ENCODE data around the gene WDR3.

Gene WDR3

GRCh38 chr1:117929343-117930172 is at the start of gene WDR3, which contains the start of gene GDAP2:
Gene WDR3, plus strand, starts transcription at chr1:117929739. Its CDS starts 3,581 bp downstream, at chr1:117933320.
Gene GDAP2, minus strand, starts transcription at chr1:117929621. Its CDS starts 9,264 bp downstream, at chr1:117920357.
- no peak within 1 kb of the TSS for H3K27ac ChIP-seq (ENCODE audit: low read length)
- peaks cover 7% of the 10 kb centered on the region for H3K4me1 ChIP-seq (ENCODE audit: control insufficient read depth, low read depth, low read length)

DNA sequence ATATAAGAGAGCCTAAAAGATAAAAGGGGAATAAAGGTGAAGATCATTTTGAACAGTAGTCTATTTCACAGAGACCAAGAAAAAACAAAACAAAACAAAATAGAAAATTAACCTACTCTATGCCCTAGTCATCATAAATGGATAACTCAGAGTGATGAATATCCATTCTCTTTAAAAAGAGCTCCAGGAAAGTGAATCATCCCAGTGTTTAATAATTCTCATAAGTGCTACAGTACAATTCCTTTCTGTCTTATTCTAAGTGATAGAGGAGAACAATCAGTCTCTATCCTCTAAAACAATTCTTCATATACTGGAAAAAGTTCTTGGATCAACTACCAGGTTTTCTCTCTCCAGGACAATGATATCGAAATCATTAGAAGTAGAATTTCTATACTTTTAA is 45.9 kb upstream of the WDR3 start:
- Histone ChIP-seq H3K4me1 (ENCODE audit: control insufficient read depth, low read depth, low read length) (no peaks in the 10 kb centered on the region), H3K27ac (ENCODE audit: low read length) (no peak overlapping the region), H3K36me3 (ENCODE audit: control insufficient read depth, low read depth, low read length) (peaks cover 6% of the 10 kb centered on the region), H3K9me3 (ENCODE audit: control insufficient read depth, low read depth, low read length) (no peaks in the 10 kb centered on the region), H3K9ac (ENCODE audit: low read length) (no peak overlapping the region), H3K27me3 (ENCODE audit: control insufficient read depth, insufficient read depth, low read length) (no peaks in the 10 kb centered on the region), H3K4me3 (ENCODE audit: low read length) (no peak overlapping the region)

More at GRCh38 chr1:117929343-117930172, at the start of gene WDR3, which contains the start of gene GDAP2:
- H3K36me3 ChIP-seq (ENCODE audit: control insufficient read depth, low read depth, low read length) = peaks cover 11% of the 10 kb centered on the region
- no peaks in the 10 kb centered on the region for H3K27me3 ChIP-seq (ENCODE audit: control insufficient read depth, insufficient read depth, low read length)
- no peaks in the 10 kb centered on the region for H3K9me3 ChIP-seq (ENCODE audit: control insufficient read depth, low read depth, low read length)
- peak within 1 kb of the TSS; percentile 99 for H3K4me3 ChIP-seq (ENCODE audit: low read length)
- H3K9ac ChIP-seq (ENCODE audit: low read length) = peak within 1 kb of the TSS; percentile 81

DNA sequence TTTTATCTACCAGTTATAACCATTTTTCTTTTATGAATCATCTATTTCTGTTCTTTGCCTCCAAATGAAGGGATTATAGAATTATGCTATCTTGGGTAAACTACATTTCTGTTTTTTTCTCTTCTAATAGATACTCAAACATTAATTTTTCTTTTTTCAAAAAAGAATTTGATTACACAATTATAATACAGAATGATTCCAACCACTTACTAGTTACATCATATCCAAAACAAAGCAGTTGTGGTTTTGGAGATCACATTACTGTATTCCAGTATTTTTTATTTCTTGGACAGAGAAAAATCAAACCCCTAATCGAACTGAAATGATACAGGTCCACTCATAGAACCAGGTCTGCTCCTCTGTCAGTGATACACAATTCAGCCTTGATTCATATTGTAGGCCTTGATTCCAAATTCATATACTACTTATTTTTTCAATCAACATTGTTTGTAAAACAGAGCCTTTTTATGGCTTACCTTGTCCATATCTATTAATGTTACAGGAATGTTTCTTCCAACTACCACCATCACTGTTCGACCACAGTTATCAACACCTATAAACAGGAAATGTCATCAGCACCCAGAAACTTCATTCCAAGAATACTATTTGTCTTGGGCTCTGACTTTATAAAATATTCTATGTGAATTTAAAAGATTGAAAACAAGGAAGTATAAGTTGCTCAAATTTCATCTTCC is 43.3 kb upstream of the WDR3 start:
- no peaks in the 10 kb centered on the region for H3K9me3 ChIP-seq (ENCODE audit: control insufficient read depth, low read depth, low read length)
- peaks cover 6% of the 10 kb centered on the region for H3K36me3 ChIP-seq (ENCODE audit: control insufficient read depth, low read depth, low read length)
- no peak overlapping the region for H3K4me3 ChIP-seq (ENCODE audit: low read length)
- no peak overlapping the region for H3K27ac ChIP-seq (ENCODE audit: low read length)
- H3K9ac ChIP-seq (ENCODE audit: low read length) = no peak overlapping the region
- no peaks in the 10 kb centered on the region for H3K4me1 ChIP-seq (ENCODE audit: control insufficient read depth, low read depth, low read length)
- H3K27me3 ChIP-seq (ENCODE audit: control insufficient read depth, insufficient read depth, low read length) = no peaks in the 10 kb centered on the region

DNA sequence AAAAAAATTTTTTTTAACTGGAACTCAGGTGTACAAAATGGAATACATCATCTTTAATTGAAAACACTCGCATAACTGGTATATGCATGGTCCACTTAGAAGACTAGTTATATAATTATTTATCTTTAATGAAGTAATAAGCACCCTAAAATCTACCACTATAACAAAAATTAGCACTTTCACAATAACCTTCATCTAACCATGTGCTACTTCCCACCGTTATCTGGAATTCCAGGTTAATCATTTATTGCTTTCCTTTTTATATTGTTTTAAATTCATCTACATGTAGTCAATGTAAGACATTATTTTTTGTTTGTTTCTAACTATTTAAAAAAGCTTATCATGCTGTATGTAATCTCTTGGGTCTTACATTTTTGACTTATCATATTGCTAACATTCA is 39.1 kb upstream of the WDR3 start:
- Histone ChIP-seq H3K4me3 (ENCODE audit: low read length) (no peak overlapping the region), H3K4me1 (ENCODE audit: control insufficient read depth, low read depth, low read length) (no peaks in the 10 kb centered on the region), H3K27ac (ENCODE audit: low read length) (no peak overlapping the region), H3K9me3 (ENCODE audit: control insufficient read depth, low read depth, low read length) (no peaks in the 10 kb centered on the region), H3K9ac (ENCODE audit: low read length) (no peak overlapping the region), H3K27me3 (ENCODE audit: control insufficient read depth, insufficient read depth, low read length) (no peaks in the 10 kb centered on the region), H3K36me3 (ENCODE audit: control insufficient read depth, low read depth, low read length) (no peaks in the 10 kb centered on the region)

GRCh38 chr1:117892512-117892911 is 37.0 kb upstream of the WDR3 start:
- Histone ChIP-seq H3K36me3 (ENCODE audit: control insufficient read depth, low read depth, low read length) (peaks cover 18% of the 10 kb centered on the region), H3K9me3 (ENCODE audit: control insufficient read depth, low read depth, low read length) (no peaks in the 10 kb centered on the region), H3K9ac (ENCODE audit: low read length) (no peak overlapping the region), H3K4me3 (ENCODE audit: low read length) (no peak overlapping the region), H3K4me1 (ENCODE audit: control insufficient read depth, low read depth, low read length) (no peaks in the 10 kb centered on the region), H3K27ac (ENCODE audit: low read length) (no peak overlapping the region), H3K27me3 (ENCODE audit: control insufficient read depth, insufficient read depth, low read length) (no peaks in the 10 kb centered on the region)

DNA sequence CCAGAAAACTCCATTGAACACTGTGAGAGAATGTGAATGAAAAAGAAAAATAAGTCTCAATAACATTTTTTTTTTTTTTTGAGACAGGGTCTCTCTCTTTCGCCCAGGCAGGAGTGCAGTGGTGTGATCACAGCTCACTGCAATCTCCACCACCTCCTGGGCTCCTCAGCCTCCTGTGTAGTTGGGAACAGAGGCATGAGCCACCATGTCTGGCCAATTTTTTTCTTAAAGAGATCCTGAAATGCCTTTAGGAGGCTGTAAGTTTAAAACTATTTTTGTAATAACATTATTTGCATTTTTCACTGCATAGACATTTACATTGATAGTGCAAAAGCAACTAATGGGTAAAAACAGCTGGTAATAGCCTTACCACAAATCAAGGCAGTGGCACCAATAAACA is 35.5 kb upstream of the WDR3 start:
- peaks cover 32% of the 10 kb centered on the region for H3K36me3 ChIP-seq (ENCODE audit: control insufficient read depth, low read depth, low read length)
- H3K9me3 ChIP-seq (ENCODE audit: control insufficient read depth, low read depth, low read length) = no peaks in the 10 kb centered on the region
- H3K4me3 ChIP-seq (ENCODE audit: low read length) = no peak overlapping the region
- no peak overlapping the region for H3K27ac ChIP-seq (ENCODE audit: low read length)
- H3K27me3 ChIP-seq (ENCODE audit: control insufficient read depth, insufficient read depth, low read length) = no peaks in the 10 kb centered on the region
- H3K9ac ChIP-seq (ENCODE audit: low read length) = no peak overlapping the region
- no peaks in the 10 kb centered on the region for H3K4me1 ChIP-seq (ENCODE audit: control insufficient read depth, low read depth, low read length)

DNA sequence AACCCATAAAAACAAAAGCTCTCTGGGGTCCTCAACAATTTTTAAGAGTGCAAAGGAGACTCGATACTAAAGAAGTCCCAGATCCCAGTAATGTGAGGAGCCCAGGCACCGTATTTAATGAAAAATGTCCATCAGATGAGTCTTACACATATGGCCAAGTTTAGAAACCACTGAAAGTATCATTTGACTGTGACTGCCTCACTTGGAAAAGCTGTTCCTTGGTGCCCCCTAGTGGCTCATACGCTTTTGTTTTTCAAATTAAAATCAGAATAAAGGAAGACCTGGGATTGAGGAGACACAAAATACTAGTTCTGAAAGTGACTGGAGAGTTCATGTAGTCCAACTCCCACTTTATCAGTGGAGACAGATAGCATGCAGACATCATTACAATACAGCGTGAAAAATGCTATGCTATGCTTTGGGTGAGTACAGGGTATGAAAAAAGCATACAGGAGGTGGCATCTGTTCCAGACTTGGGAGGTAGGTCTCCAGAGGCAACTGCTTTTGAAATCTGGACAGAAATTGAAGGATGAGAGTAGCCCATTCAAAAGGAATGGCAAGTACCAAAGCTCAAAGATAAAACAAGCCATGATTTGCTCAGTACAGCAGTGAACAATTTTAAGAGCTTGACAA is 33.9 kb upstream of the WDR3 start:
- H3K27ac ChIP-seq (ENCODE audit: low read length) = no peak overlapping the region
- H3K9ac ChIP-seq (ENCODE audit: low read length) = no peak overlapping the region
- no peak overlapping the region for H3K4me3 ChIP-seq (ENCODE audit: low read length)
- no peaks in the 10 kb centered on the region for H3K27me3 ChIP-seq (ENCODE audit: control insufficient read depth, insufficient read depth, low read length)
- H3K36me3 ChIP-seq (ENCODE audit: control insufficient read depth, low read depth, low read length) = peaks cover 32% of the 10 kb centered on the region
- H3K4me1 ChIP-seq (ENCODE audit: control insufficient read depth, low read depth, low read length) = no peaks in the 10 kb centered on the region
- H3K9me3 ChIP-seq (ENCODE audit: control insufficient read depth, low read depth, low read length) = no peaks in the 10 kb centered on the region

GRCh38 chr1:117897551-117897950 is 32.0 kb upstream of the WDR3 start:
- no peaks in the 10 kb centered on the region for H3K4me1 ChIP-seq (ENCODE audit: control insufficient read depth, low read depth, low read length)
- H3K4me3 ChIP-seq (ENCODE audit: low read length) = no peak overlapping the region
- H3K36me3 ChIP-seq (ENCODE audit: control insufficient read depth, low read depth, low read length) = peaks cover 32% of the 10 kb centered on the region
- no peak overlapping the region for H3K9ac ChIP-seq (ENCODE audit: low read length)
- no peaks in the 10 kb centered on the region for H3K27me3 ChIP-seq (ENCODE audit: control insufficient read depth, insufficient read depth, low read length)
- H3K27ac ChIP-seq (ENCODE audit: low read length) = no peak overlapping the region
- H3K9me3 ChIP-seq (ENCODE audit: control insufficient read depth, low read depth, low read length) = no peaks in the 10 kb centered on the region

- Histone ChIP-seq H3K27ac (ENCODE audit: low read length) (no peak overlapping the region), H3K9me3 (ENCODE audit: control insufficient read depth, low read depth, low read length) (no peaks in the 10 kb centered on the region), H3K9ac (ENCODE audit: low read length) (no peak overlapping the region), H3K36me3 (ENCODE audit: control insufficient read depth, low read depth, low read length) (peaks cover 39% of the 10 kb centered on the region), H3K27me3 (ENCODE audit: control insufficient read depth, insufficient read depth, low read length) (no peaks in the 10 kb centered on the region), H3K4me1 (ENCODE audit: control insufficient read depth, low read depth, low read length) (no peaks in the 10 kb centered on the region), H3K4me3 (ENCODE audit: low read length) (no peak overlapping the region)
These were observed 29.7 kb upstream of the WDR3 start for GRCh38 chr1:117899801-117900200.

GRCh38 chr1:117902944-117903343 is 26.6 kb upstream of the WDR3 start:
- Histone ChIP-seq H3K4me3 (ENCODE audit: low read length) (no peak overlapping the region), H3K9me3 (ENCODE audit: control insufficient read depth, low read depth, low read length) (no peaks in the 10 kb centered on the region), H3K27me3 (ENCODE audit: control insufficient read depth, insufficient read depth, low read length) (no peaks in the 10 kb centered on the region), H3K27ac (ENCODE audit: low read length) (no peak overlapping the region), H3K9ac (ENCODE audit: low read length) (no peak overlapping the region), H3K4me1 (ENCODE audit: control insufficient read depth, low read depth, low read length) (no peaks in the 10 kb centered on the region), H3K36me3 (ENCODE audit: control insufficient read depth, low read depth, low read length) (peaks cover 37% of the 10 kb centered on the region)

DNA sequence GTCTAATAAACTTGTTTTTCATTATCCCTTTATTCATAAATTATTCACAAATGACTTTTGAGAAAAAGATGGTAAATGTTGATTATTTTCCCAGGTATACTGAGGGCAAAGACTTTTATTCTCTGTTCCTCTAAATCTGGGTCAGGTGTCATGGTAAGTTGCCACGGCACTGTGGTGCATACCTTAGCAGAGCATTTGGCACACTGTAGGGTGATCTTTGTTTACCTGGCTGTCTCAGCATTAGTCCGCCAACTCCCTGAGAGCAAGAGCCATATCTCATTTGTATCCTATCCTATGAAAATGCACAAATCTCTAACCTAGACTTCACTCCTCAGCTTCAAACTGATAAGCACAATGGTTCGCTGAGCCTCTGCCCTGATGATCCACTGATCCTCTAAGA is 25.1 kb upstream of the WDR3 start:
- H3K27me3 ChIP-seq (ENCODE audit: control insufficient read depth, insufficient read depth, low read length) = no peaks in the 10 kb centered on the region
- H3K4me3 ChIP-seq (ENCODE audit: low read length) = no peak overlapping the region
- H3K9ac ChIP-seq (ENCODE audit: low read length) = no peak overlapping the region
- no peaks in the 10 kb centered on the region for H3K4me1 ChIP-seq (ENCODE audit: control insufficient read depth, low read depth, low read length)
- no peak overlapping the region for H3K27ac ChIP-seq (ENCODE audit: low read length)
- peaks cover 27% of the 10 kb centered on the region for H3K36me3 ChIP-seq (ENCODE audit: control insufficient read depth, low read depth, low read length)
- no peaks in the 10 kb centered on the region for H3K9me3 ChIP-seq (ENCODE audit: control insufficient read depth, low read depth, low read length)

Measured in iPS-18a (cell line).